ENCODE measurements around the gene CFAP46.
"Not testable (repeated sequence)": the region's sequence is repeated elsewhere in the genome, so short reads cannot be mapped to it uniquely, and the experiment has no call there.

The CFAP46 gene

GRCh38 chr10:132780356-132780755 lies 162.0 kb downstream of the CFAP46 start:
- Histone ChIP-seq H3K9ac (ENCODE audit: low read length in 2 of 2) (no peak overlapping the region), H3K4me1 (ENCODE audit: control insufficient read depth, insufficient read depth, low read length) (peaks cover 3% of the 10 kb centered on the region), H3K9me3 (ENCODE audit: control insufficient read depth in 2 of 2, low read length in 2 of 2) (peaks cover 0 to 8% of the 10 kb centered on the region in 2 donors), H3K27me3 (ENCODE audit: control insufficient read depth in 1 of 2, insufficient read depth in 2 of 2, low read length in 2 of 2) (peaks cover 5 to 23% of the 10 kb centered on the region in 2 donors), H3K27ac (ENCODE audit: low read length) (no peak overlapping the region), H3K4me3 (ENCODE audit: low read length in 2 of 2) (no peak overlapping the region), H3K36me3 (ENCODE audit: control insufficient read depth in 2 of 2, insufficient read depth in 2 of 2, low read length in 2 of 2) (peaks cover 26 to 32% of the 10 kb centered on the region in 2 donors)

GRCh38 chr10:132779549-132780294 lies 162.6 kb downstream of the CFAP46 start:
- H3K4me1 ChIP-seq (ENCODE audit: control insufficient read depth, insufficient read depth, low read length): peaks cover 1% of the 10 kb centered on the region
- H3K27ac ChIP-seq (ENCODE audit: low read length): no peak overlapping the region
- H3K9ac ChIP-seq (ENCODE audit: low read length in 2 of 2): no peak overlapping the region
- no peak overlapping the region for H3K4me3 ChIP-seq (ENCODE audit: low read length in 2 of 2)
- H3K36me3 ChIP-seq (ENCODE audit: control insufficient read depth in 2 of 2, insufficient read depth in 2 of 2, low read length in 2 of 2): peaks cover 26 to 32% of the 10 kb centered on the region in 2 donors
- H3K9me3 ChIP-seq (ENCODE audit: control insufficient read depth in 2 of 2, low read length in 2 of 2): peaks cover 0 to 8% of the 10 kb centered on the region in 2 donors
- peaks cover 3 to 17% of the 10 kb centered on the region in 2 donors for H3K27me3 ChIP-seq (ENCODE audit: control insufficient read depth in 1 of 2, insufficient read depth in 2 of 2, low read length in 2 of 2)

DNA sequence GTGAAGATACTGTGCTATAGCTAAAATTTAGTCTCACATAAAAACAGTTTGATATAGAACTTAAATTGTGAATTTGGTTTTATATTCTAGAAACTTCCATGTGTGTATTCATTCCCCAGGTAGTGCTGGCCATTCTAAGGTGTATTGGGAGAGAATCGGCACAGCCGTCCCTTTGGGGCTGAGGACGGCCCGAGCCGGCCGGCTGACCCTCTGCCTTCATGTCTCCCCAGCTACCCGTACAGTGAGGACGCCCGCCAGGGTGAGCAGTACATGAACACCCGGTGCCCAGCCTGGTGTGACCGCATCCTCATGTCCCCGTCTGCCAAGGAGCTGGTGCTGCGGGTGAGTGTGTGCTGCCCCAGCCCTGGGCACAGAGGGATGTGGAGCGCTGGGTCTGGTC lies 164.9 kb downstream of the CFAP46 start:
- Histone ChIP-seq H3K27me3 (ENCODE audit: control insufficient read depth in 1 of 2, insufficient read depth in 2 of 2, low read length in 2 of 2) (no peaks in the 10 kb centered on the region), H3K36me3 (ENCODE audit: control insufficient read depth in 2 of 2, insufficient read depth in 2 of 2, low read length in 2 of 2) (peaks cover 25 to 32% of the 10 kb centered on the region in 2 donors)

GRCh38 chr10:132776821-132777220 lies 165.5 kb downstream of the CFAP46 start:
- Histone ChIP-seq H3K27me3 (ENCODE audit: control insufficient read depth in 1 of 2, insufficient read depth in 2 of 2, low read length in 2 of 2) (no peaks in the 10 kb centered on the region), H3K9ac (ENCODE audit: low read length in 2 of 2) (no peak overlapping the region), H3K9me3 (ENCODE audit: control insufficient read depth in 2 of 2, low read length in 2 of 2) (no peaks in the 10 kb centered on the region), H3K4me3 (ENCODE audit: low read length in 2 of 2) (no peak overlapping the region), H3K27ac (ENCODE audit: low read length) (no peak overlapping the region), H3K4me1 (ENCODE audit: control insufficient read depth, insufficient read depth, low read length) (no peaks in the 10 kb centered on the region), H3K36me3 (ENCODE audit: control insufficient read depth in 2 of 2, insufficient read depth in 2 of 2, low read length in 2 of 2) (peaks cover 22 to 30% of the 10 kb centered on the region in 2 donors)

More for the DNA sequence above, 164.9 kb downstream of the CFAP46 start:
- Histone ChIP-seq H3K9me3 (ENCODE audit: control insufficient read depth in 2 of 2, low read length in 2 of 2) (no peaks in the 10 kb centered on the region), H3K27ac (ENCODE audit: low read length) (no peak overlapping the region), H3K4me1 (ENCODE audit: control insufficient read depth, insufficient read depth, low read length) (no peaks in the 10 kb centered on the region), H3K4me3 (ENCODE audit: low read length in 2 of 2) (no peak overlapping the region), H3K9ac (ENCODE audit: low read length in 2 of 2) (no peak overlapping the region)

GRCh38 chr10:132776186-132776585 lies 166.2 kb downstream of the CFAP46 start:
- no peaks in the 10 kb centered on the region for H3K4me1 ChIP-seq (ENCODE audit: control insufficient read depth, insufficient read depth, low read length)
- no peak overlapping the region for H3K9ac ChIP-seq (ENCODE audit: low read length in 2 of 2)
- no peaks in the 10 kb centered on the region for H3K9me3 ChIP-seq (ENCODE audit: control insufficient read depth in 2 of 2, low read length in 2 of 2)
- H3K36me3 ChIP-seq (ENCODE audit: control insufficient read depth in 2 of 2, insufficient read depth in 2 of 2, low read length in 2 of 2): peaks cover 16 to 27% of the 10 kb centered on the region in 2 donors
- no peak overlapping the region for H3K4me3 ChIP-seq (ENCODE audit: low read length in 2 of 2)
- no peak overlapping the region for H3K27ac ChIP-seq (ENCODE audit: low read length)
- H3K27me3 ChIP-seq (ENCODE audit: control insufficient read depth in 1 of 2, insufficient read depth in 2 of 2, low read length in 2 of 2): no peaks in the 10 kb centered on the region

DNA sequence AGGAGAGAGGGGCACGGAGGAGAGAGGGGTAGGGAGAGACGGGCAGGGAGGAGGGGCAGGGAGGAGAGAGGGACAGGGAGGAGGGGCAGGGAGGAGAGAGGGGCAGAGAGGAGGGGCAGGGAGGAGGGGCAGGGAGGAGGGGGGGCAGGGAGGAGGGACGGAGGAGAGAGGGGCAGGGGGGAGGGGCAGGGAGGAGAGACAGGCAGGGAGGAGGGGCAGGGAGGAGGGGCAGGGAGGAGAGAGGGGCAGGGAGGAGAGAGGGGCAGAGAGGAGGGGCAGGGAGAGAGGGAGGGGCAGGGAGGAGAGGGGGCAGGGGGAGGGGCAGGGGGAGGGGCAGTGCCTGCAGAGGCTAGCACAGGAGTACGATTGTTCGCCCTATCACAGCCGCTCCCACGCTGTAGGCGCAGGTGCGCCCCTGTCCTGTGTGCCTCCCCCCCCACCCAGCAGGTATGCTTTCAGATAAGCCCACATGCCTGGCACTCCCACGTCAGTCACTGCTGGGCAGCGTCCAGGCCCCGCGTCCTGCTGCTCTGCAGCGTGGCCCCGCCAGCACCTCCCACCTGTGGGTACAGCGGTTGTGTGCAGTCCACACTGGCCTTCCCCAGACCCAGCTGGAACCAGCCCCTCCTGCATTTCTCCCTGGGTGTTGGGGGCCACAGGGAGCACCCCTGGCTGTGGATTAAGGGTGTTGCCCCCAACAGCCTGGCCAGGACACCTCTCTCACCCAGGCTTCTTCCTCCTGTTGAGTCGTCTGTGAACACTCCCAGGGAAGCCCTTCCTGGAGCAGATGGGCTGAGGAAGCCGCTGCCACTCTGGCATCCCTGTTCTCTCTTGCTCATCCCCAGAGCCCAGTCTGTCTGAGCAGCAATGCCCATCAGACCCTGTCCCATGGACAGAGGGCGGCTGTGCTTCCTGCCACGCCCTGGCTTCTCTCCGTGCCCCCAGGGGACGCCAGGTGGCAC lies 167.2 kb downstream of the CFAP46 start:
- H3K9me3 ChIP-seq (ENCODE audit: control insufficient read depth in 2 of 2, low read length in 2 of 2): no peaks in the 10 kb centered on the region
- H3K4me3 ChIP-seq (ENCODE audit: low read length in 2 of 2): no peak overlapping the region
- no peak overlapping the region for H3K9ac ChIP-seq (ENCODE audit: low read length in 2 of 2)
- H3K27ac ChIP-seq (ENCODE audit: low read length): no peak overlapping the region
- peaks cover 23 to 29% of the 10 kb centered on the region in 2 donors for H3K36me3 ChIP-seq (ENCODE audit: control insufficient read depth in 2 of 2, insufficient read depth in 2 of 2, low read length in 2 of 2)
- no peaks in the 10 kb centered on the region for H3K27me3 ChIP-seq (ENCODE audit: control insufficient read depth in 1 of 2, insufficient read depth in 2 of 2, low read length in 2 of 2)
- H3K4me1 ChIP-seq (ENCODE audit: control insufficient read depth, insufficient read depth, low read length): no peaks in the 10 kb centered on the region

DNA sequence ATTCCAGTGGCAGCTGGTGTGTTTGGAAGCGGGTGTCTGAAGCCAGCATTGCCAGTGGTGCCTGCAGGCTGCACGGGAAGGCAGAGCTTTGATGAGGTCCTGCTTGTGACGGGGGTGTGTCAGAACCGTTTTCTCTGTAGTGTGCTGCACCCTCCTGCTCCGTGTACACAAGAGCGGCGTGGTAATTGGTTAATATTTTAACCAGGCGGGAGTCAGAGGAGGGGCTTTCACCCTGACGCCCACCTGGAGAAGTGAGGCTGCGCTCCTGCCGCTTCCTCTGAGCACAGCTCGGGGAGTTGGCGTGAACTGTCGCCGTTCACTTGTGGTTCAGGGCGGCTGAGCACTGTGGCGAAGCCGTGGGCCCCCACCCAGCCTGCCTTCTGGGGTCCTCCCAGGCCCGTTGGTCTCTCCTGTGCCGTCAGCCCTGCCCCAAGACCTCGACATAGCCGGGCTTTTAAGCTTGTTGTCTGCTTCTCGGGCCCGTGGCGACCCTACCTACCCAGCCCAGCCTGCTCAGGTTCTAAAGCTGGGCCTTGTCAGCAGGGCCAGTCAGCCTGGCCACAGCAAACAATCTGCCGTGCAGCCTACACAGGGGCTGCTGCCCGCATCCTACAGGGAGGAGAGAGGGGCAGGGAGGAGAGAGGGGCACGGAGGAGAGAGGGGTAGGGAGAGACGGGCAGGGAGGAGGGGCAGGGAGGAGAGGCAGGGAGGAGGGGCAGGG lies 168.0 kb downstream of the CFAP46 start:
- Histone ChIP-seq H3K27ac (ENCODE audit: low read length) (no peak overlapping the region), H3K9ac (ENCODE audit: low read length in 2 of 2) (no peak overlapping the region), H3K36me3 (ENCODE audit: control insufficient read depth in 2 of 2, insufficient read depth in 2 of 2, low read length in 2 of 2) (peaks cover 17 to 25% of the 10 kb centered on the region in 2 donors)

GRCh38 chr10:132772816-132773215 lies 169.6 kb downstream of the CFAP46 start:
- not testable (repeated sequence) for H3K9me3 ChIP-seq (ENCODE audit: control insufficient read depth in 2 of 2, low read length in 2 of 2); H3K4me1 ChIP-seq (ENCODE audit: control insufficient read depth, insufficient read depth, low read length); H3K9ac ChIP-seq (ENCODE audit: low read length in 2 of 2); H3K4me3 ChIP-seq (ENCODE audit: low read length in 2 of 2); H3K27me3 ChIP-seq (ENCODE audit: control insufficient read depth in 1 of 2, insufficient read depth in 2 of 2, low read length in 2 of 2); H3K27ac ChIP-seq (ENCODE audit: low read length)
- H3K36me3 ChIP-seq (ENCODE audit: control insufficient read depth in 2 of 2, insufficient read depth in 2 of 2, low read length in 2 of 2): peaks cover 21 to 28% of the 10 kb centered on the region in 2 donors

More for the DNA sequence above, 168.0 kb downstream of the CFAP46 start:
- H3K9me3 ChIP-seq (ENCODE audit: control insufficient read depth in 2 of 2, low read length in 2 of 2): no peaks in the 10 kb centered on the region
- H3K4me3 ChIP-seq (ENCODE audit: low read length in 2 of 2): no peak overlapping the region
- no peaks in the 10 kb centered on the region for H3K4me1 ChIP-seq (ENCODE audit: control insufficient read depth, insufficient read depth, low read length)
- no peaks in the 10 kb centered on the region for H3K27me3 ChIP-seq (ENCODE audit: control insufficient read depth in 1 of 2, insufficient read depth in 2 of 2, low read length in 2 of 2)

- no peaks in the 10 kb centered on the region for H3K9me3 ChIP-seq (ENCODE audit: control insufficient read depth in 2 of 2, low read length in 2 of 2)
- H3K27me3 ChIP-seq (ENCODE audit: control insufficient read depth in 1 of 2, insufficient read depth in 2 of 2, low read length in 2 of 2): no peaks in the 10 kb centered on the region
- no peaks in the 10 kb centered on the region for H3K4me1 ChIP-seq (ENCODE audit: control insufficient read depth, insufficient read depth, low read length)
- peaks cover 27 to 28% of the 10 kb centered on the region in 2 donors for H3K36me3 ChIP-seq (ENCODE audit: control insufficient read depth in 2 of 2, insufficient read depth in 2 of 2, low read length in 2 of 2)
- no peak overlapping the region for H3K4me3 ChIP-seq (ENCODE audit: low read length in 2 of 2)
- H3K9ac ChIP-seq (ENCODE audit: low read length in 2 of 2): no peak overlapping the region
- H3K27ac ChIP-seq (ENCODE audit: low read length): no peak overlapping the region
These were observed 172.0 kb downstream of the CFAP46 start for GRCh38 chr10:132770061-132771021.
